Left kidney (tissue), 2 donors: Measurements from ENCODE around the gene SGCG. TPM values are rescaled to one million over a fixed set of nuclear protein-coding genes. Genes with fewer than 3 reads are reported as not detected.

Experiments
- DNase-seq: peaks from one replicate; pipeline ENCODE4 v3.0.0-alpha.2; 2013
- polyA plus RNA-seq: library from polyadenylated mRNA; unstranded; fragments of 120-200 nt; gene quantifications from one replicate; pipeline ENCODE4 v1.2.1, GENCODE V29; 2013; ENCODE audit not compliant: insufficient read length

SGCG gene
- polyA plus RNA-seq, 1 donor = 4.2 TPM

- DNase-seq = no peak
These were observed 144.4 kb downstream of the SGCG start for GRCh38 chr13:23325191-23325590.

GRCh38 chr13:23330356-23330755, 149.6 kb downstream of the SGCG start:
- DNase-seq = no peak

- DNase-seq = no peak
These were observed 158.4 kb downstream of the SGCG start for GRCh38 chr13:23339225-23339624.

- DNase-seq = no peak
These were observed 164.3 kb downstream of the SGCG start for GRCh38 chr13:23344931-23345595.

- no peak for DNase-seq
These were observed 166.8 kb downstream of the SGCG start for GRCh38 chr13:23347601-23348000.

GRCh38 chr13:23348262-23349127, 167.7 kb downstream of the SGCG start:
- no peak for DNase-seq

- no peak for DNase-seq
These were observed 168.6 kb downstream of the SGCG start for GRCh38 chr13:23349161-23349897.

GRCh38 chr13:23350009-23350408, 169.2 kb downstream of the SGCG start:
- no peak for DNase-seq

GRCh38 chr13:23352161-23352560, 171.4 kb downstream of the SGCG start:
- no peak for DNase-seq

GRCh38 chr13:23354520-23354919, 173.7 kb downstream of the SGCG start:
- no peak for DNase-seq

- DNase-seq = no peak
These were observed 175.6 kb downstream of the SGCG start for GRCh38 chr13:23356368-23356767.

GRCh38 chr13:23357349-23357748, 176.6 kb downstream of the SGCG start:
- DNase-seq = no peak

- DNase-seq = no peak
These were observed 179.1 kb downstream of the SGCG start for GRCh38 chr13:23359882-23360281.

- DNase-seq = no peak
These were observed 184.9 kb downstream of the SGCG start for GRCh38 chr13:23365652-23366051.

GRCh38 chr13:23367907-23368306, 187.1 kb downstream of the SGCG start:
- no peak for DNase-seq

- DNase-seq = no peak
These were observed 191.6 kb downstream of the SGCG start for GRCh38 chr13:23372264-23372906.
